Stimulated activated CD4-positive, alpha-beta T cell treated with anti-CD3 and anti-CD28 coated beads, Interleukin-1b, Interleukin-23, amount 100 ng/mL, for 1 hour (primary cell): Measurements from ENCODE around the gene STARD9.
"Not testable (repeated sequence)": the region's sequence is repeated elsewhere in the genome, so short reads cannot be mapped to it uniquely, and the experiment has no call there.

Experiments
- DNase-seq, 2 donors: peaks; one replicate each; pipeline ENCODE4 v3.0.0-alpha.2; 2020; ENCODE audit warnings: low read depth in 2 of 2

STARD9 gene

GRCh38 chr15:42764154-42764731, 188.8 kb downstream of the STARD9 start:
- DNase-seq = not testable (repeated sequence)

DNA sequence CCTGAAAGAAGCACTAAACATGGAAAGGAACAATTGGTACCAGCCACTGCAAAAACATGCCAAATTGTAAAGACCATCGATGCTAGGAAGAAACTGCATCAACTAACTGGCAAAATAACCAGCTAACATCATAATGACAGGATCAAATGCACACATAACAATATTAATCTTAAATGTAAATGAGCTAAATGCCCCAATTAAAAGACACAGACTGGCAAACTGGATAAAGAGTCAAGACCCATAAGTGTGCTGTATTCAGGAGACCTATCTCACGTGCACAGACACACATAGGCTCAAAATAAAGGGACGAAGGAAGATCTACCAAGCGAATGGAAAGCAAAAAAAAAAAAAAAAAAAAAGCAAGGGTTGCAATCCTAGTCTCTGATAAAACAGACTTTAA, 190.7 kb downstream of the STARD9 start:
- DNase-seq = not testable (repeated sequence)
